ENCODE results near the gene ARPIN.

The ARPIN gene

DNA sequence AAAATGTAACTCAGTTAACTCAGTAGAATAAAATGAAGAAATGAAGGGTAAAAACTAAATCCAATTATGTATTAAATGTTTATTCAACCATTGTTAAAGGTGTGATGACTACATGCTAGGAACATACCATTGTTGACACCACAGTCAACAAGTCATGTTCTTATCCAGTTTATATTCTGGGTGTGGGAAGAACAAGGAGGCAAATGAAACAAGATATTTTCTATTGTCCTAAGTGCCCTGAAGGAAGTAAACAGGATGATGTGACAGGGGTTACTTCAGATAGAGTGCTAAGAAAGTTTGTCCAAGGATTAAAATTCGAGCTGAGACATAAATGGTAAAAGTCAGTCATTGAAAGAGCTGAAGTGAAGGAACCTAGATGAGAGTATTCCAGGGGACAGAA, 32.0 kb downstream of the ARPIN start:
- TF ChIP-seq CTCF (IDR thresholded peaks at IDR 0.05; ENCODE audit: low read depth, low read length, missing control alignments): no peak
- no peak overlapping the region for H3K4me3 ChIP-seq (ENCODE audit: low read depth, low read length)
- in situ Hi-C loops (cut with HindIII; ENCODE audit: low sequenced_read_pairs): no loop called here
- DNase-seq (ENCODE audit: low read depth): no peak

GRCh38 chr15:89878323-89878722, 34.4 kb downstream of the ARPIN start:
- no peak for TF ChIP-seq CTCF (IDR thresholded peaks at IDR 0.05; ENCODE audit: low read depth, low read length, missing control alignments)
- DNase-seq (ENCODE audit: low read depth): no peak
- H3K4me3 ChIP-seq (ENCODE audit: low read depth, low read length): no peak overlapping the region
- in situ Hi-C loops (cut with HindIII; ENCODE audit: low sequenced_read_pairs): loop anchor here (10.0 kb wide), 1 partner anchor 104 kb away; the partner anchor contains the start of gene MESP2

DNA sequence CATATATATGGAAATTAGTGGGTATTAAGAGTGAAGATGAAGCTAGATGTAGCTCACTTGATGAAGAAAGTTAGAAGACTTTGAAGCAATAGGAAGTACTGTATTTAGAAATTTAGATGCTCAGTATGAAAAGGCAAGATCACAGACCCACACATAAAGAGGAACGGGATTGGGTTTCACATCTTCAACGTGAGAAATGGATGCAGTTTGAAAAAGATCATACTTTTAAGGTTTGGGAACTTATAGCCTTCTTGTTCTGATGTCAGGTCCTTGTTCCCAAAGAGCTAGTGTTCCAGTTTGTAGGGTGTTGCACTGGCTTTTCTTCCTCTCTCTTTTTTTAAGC, 35.7 kb downstream of the ARPIN start:
- in situ Hi-C loops (cut with HindIII; ENCODE audit: low sequenced_read_pairs): loop anchor here (10.0 kb wide), 1 partner anchor 102 kb away; the partner anchor contains the start of gene MESP2
- H3K4me3 ChIP-seq (ENCODE audit: low read depth, low read length): no peak overlapping the region
- no peak for DNase-seq (ENCODE audit: low read depth)
- TF ChIP-seq CTCF (IDR thresholded peaks at IDR 0.05; ENCODE audit: low read depth, low read length, missing control alignments): no peak

- DNase-seq (ENCODE audit: low read depth): no peak
- no peak for TF ChIP-seq CTCF (IDR thresholded peaks at IDR 0.05; ENCODE audit: low read depth, low read length, missing control alignments)
- in situ Hi-C loops (cut with HindIII; ENCODE audit: low sequenced_read_pairs): loop anchor here (10.0 kb wide), 1 partner anchor 102 kb away; the partner anchor contains the start of gene MESP2
- no peak overlapping the region for H3K4me3 ChIP-seq (ENCODE audit: low read depth, low read length)
Measured at GRCh38 chr15:89876396-89877082, 36.2 kb downstream of the ARPIN start.

DNA sequence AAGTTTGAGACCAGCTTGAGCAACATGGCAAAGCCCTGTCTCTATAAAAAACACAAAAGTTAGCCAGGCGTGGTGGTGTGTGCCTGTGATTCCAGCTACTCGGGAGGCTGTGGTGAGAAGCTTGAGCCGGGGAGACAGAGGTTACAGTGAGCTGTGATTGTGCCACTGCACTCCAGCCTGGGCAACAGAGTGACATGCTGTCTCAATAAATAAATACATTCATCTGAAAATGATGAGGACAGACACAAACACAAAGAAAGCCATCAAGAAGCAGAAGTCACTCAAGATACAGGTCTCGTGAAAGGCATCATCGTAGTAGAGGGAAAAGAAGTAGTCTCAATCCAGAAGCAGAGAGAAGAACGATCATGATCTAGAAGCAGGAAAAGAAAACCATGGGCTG, 37.0 kb downstream of the ARPIN start:
- DNase-seq (ENCODE audit: low read depth): no peak
- no peak overlapping the region for H3K4me3 ChIP-seq (ENCODE audit: low read depth, low read length)
- TF ChIP-seq CTCF (IDR thresholded peaks at IDR 0.05; ENCODE audit: low read depth, low read length, missing control alignments): no peak
- in situ Hi-C loops (cut with HindIII; ENCODE audit: low sequenced_read_pairs): loop anchor here (10.0 kb wide), 1 partner anchor 101 kb away; the partner anchor contains the start of gene MESP2

DNA sequence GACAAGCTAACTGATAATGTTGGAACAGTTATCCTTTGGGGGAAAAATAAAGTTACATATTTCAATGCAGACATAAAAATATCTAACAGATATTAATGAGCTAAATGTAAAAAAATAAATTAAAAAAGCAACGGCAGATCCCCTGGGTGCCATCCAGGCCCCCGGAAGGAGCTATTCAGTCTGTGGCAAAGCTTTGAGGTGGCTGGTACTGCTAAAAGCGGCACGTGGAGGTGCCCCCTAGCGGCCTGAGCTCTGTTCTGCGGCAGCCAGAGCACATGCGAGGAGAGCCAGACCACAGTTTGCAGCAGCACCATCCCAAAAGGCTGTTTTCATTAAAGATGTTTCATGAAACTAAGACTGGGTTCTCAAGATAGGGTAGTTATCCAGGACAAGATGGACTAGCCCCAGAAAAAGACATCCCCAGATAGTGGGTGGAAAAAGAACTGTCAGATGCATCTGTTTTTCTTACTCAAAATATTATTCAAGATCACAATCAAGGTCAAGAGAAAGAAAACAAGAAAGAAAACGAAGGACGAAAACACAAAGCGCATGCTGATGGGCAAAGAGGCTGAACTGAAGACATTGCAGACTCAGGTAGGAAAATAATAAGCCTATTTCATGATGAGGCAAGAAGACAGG, 37.7 kb downstream of the ARPIN start:
- peak; percentile 40 for DNase-seq (ENCODE audit: low read depth)
- H3K4me3 ChIP-seq (ENCODE audit: low read depth, low read length): no peak overlapping the region
- peak; percentile 97 for TF ChIP-seq CTCF (IDR thresholded peaks at IDR 0.05; ENCODE audit: low read depth, low read length, missing control alignments)
- in situ Hi-C loops (cut with HindIII; ENCODE audit: low sequenced_read_pairs): loop anchor here (10.0 kb wide), 1 partner anchor 100 kb away; the partner anchor contains the start of gene MESP2

Data from astrocyte of the cerebellum (primary cell).